Measurements from ENCODE around the gene TEAD3. TPM values are rescaled to one million over a fixed set of nuclear protein-coding genes. Genes with fewer than 3 reads are reported as not detected.

TEAD3 gene
- total and polyA plus RNA-seq, 2 of the 4 experiments (the other 2 are of a cell fraction): 5.2 to 28.0 TPM

- POLR2A ChIA-PET (ENCODE audit: unreplicated experiment): interaction anchor here (0.6 kb wide), 1 partner anchor 418 kb away, joined by 16 read pairs; no protein-coding TSS in a partner anchor
- no peak for ATAC-seq (ENCODE audit: low read depth)
Measured at GRCh38 chr6:35519313-35520015, 22.6 kb upstream of the TEAD3 start.

More at GRCh38 chr6:35519313-35520015, 22.6 kb upstream of the TEAD3 start:
- TF ChIP-seq POLR2A (IDR thresholded peaks at IDR 0.05; ENCODE audit: low read depth, low read length) (no peak), CHD1 (IDR thresholded peaks at IDR 0.05; ENCODE audit: low read depth, low read length) (no peak), RAD21 (IDR thresholded peaks at IDR 0.05; ENCODE audit: low read length) (no peak), BHLHE40 (IDR thresholded peaks at IDR 0.05; ENCODE audit: low read depth, low read length) (no peak), MXI1 (IDR thresholded peaks at IDR 0.05; ENCODE audit: borderline replicate concordance, low read depth, low read length) (no peak), MAFK (IDR thresholded peaks at IDR 0.05; ENCODE audit: low read depth, low read length) (no peak), MAZ (IDR thresholded peaks at IDR 0.05; ENCODE audit: borderline replicate concordance, low read depth, low read length) (no peak), SMC3 (IDR thresholded peaks at IDR 0.05; ENCODE audit: low read depth, low read length) (no peak), FOS (IDR thresholded peaks at IDR 0.05; ENCODE audit: low read depth, low read length) (no peak), CEBPB (IDR thresholded peaks at IDR 0.05; ENCODE audit: low read depth, low read length) (no peak), ELK1 (IDR thresholded peaks at IDR 0.05; ENCODE audit: borderline replicate concordance, low read depth, low read length) (no peak), RFX5 (IDR thresholded peaks at IDR 0.05; ENCODE audit: low read depth, low read length) (no peak), NFE2L2 (IDR thresholded peaks at IDR 0.05; ENCODE audit: low read depth, low read length) (no peak)
- H4K8ac ChIP-seq (ENCODE audit: low read depth in 2 of 2, low read length in 2 of 2): no peak overlapping the region
- in situ Hi-C loops (cut with MboI; ENCODE audit: low sequenced_read_pairs) (loop anchor here (5.0 kb wide), 2 partner anchors 48 to 218 kb away; partner anchors contain the start of gene ARMC12), dilution Hi-C loops (cut with HindIII; ENCODE audit: low sequenced_read_pairs, unreplicated experiment) (no loop called here), intact Hi-C loops (cut with micrococcal nuclease) (loop anchor here (5.0 kb wide), 2 partner anchors 63 to 578 kb away; no protein-coding TSS in a partner anchor)
- no TSS peak for BruUV-seq (replicated peaks)
- H3K27me3 ChIP-seq (ENCODE audit: control insufficient read depth, insufficient read depth, low read length): peaks cover 11% of the 10 kb centered on the region
- no peak overlapping the region for H3K14ac ChIP-seq (replicated peaks; ENCODE audit: low read depth, low read length)
- 80% methylated on average over 3 of the region's 9 CpGs; no CpG with 5 or more reads in 1 of the 2 experiments for WGBS, 2 experiments (ENCODE audit: extremely low coverage in 2 of 2, insufficient read length in 1 of 2)
- H2BK5ac ChIP-seq (ENCODE audit: low read depth, low read length, poor library complexity, severe bottlenecking): no peak overlapping the region
- no peaks in the 10 kb centered on the region for H3K9me3 ChIP-seq (ENCODE audit: control insufficient read depth, insufficient read depth, low read length)
- no peak overlapping the region for H3K4me2 ChIP-seq (ENCODE audit: low read depth, low read length)
- H2AK5ac ChIP-seq (ENCODE audit: low read depth, low read length): no peak overlapping the region
- H4K5ac ChIP-seq (ENCODE audit: low read depth, low read length): no peak overlapping the region
- H2BK120ac ChIP-seq (ENCODE audit: low read depth, low read length): no peak overlapping the region
- no peak for DNase-seq
- CTCF ChIA-PET: no interaction called here
- no peak overlapping the region for H2AFZ ChIP-seq (replicated peaks; ENCODE audit: low read length, poor library complexity)
- H3K27ac ChIP-seq (ENCODE audit: insufficient read depth, low read length): no peak overlapping the region
- no peak overlapping the region for H3K18ac ChIP-seq (ENCODE audit: low read depth, low read length)
- no peaks in the 10 kb centered on the region for H3K79me1 ChIP-seq (ENCODE audit: low read depth in 1 of 2, low read length in 2 of 2)
- no peaks in the 10 kb centered on the region for H3K9me1 ChIP-seq (ENCODE audit: insufficient read depth, low read length)
- no peaks in the 10 kb centered on the region for H4K20me1 ChIP-seq (ENCODE audit: insufficient read depth, low read length)
- H3K4ac ChIP-seq (ENCODE audit: low read depth, low read length): no peak overlapping the region
- no peak overlapping the region for H3K56ac ChIP-seq (ENCODE audit: extremely low read depth, insufficient read depth, low read length)
- H2BK15ac ChIP-seq (ENCODE audit: low read depth, low read length): no peak overlapping the region
- no peaks in the 10 kb centered on the region for H3K36me3 ChIP-seq (ENCODE audit: control insufficient read depth, insufficient read depth, low read length)
- H4K91ac ChIP-seq (ENCODE audit: insufficient read depth, low read depth, low read length): no peak overlapping the region
- no peak overlapping the region for H3K9ac ChIP-seq (ENCODE audit: low read depth, low read length)
- no peak overlapping the region for H2BK20ac ChIP-seq (ENCODE audit: low read depth, low read length)
- no peak overlapping the region for H3K23ac ChIP-seq (ENCODE audit: low read depth, low read length)
- no peak overlapping the region for H2AK9ac ChIP-seq (replicated peaks; ENCODE audit: low read depth, low read length, poor library complexity)
- no peaks in the 10 kb centered on the region for H3K4me1 ChIP-seq (ENCODE audit: control insufficient read depth, insufficient read depth, low read length)
- no peak overlapping the region for H3K4me3 ChIP-seq (ENCODE audit: insufficient read depth, low read depth, low read length)
